Peyer's patch (tissue), 4 donors: ENCODE results near the gene GLIS1.

Source experiments
- CTCF ChIP-seq, 6 experiments: fragments of 450-650 bp in 4 of 6; fragments of 200-600 bp in 2 of 6; sonication (generic) in 1 of 6; IDR thresholded peaks; one replicate each; pipeline ENCODE4 v1.5.1; 2017 to 2019; ENCODE audit warnings: antibody characterized with exemption in 6 of 6, mild to moderate bottlenecking in 3 of 6, moderate library complexity in 1 of 6
- POLR2A ChIP-seq, 2 donors: fragments of 450-650 bp; IDR thresholded peaks; one replicate each; pipeline ENCODE4 v1.5.1; 2017; ENCODE audit warnings: antibody characterized with exemption in 2 of 2, mild to moderate bottlenecking in 2 of 2, moderate library complexity in 2 of 2

DNA sequence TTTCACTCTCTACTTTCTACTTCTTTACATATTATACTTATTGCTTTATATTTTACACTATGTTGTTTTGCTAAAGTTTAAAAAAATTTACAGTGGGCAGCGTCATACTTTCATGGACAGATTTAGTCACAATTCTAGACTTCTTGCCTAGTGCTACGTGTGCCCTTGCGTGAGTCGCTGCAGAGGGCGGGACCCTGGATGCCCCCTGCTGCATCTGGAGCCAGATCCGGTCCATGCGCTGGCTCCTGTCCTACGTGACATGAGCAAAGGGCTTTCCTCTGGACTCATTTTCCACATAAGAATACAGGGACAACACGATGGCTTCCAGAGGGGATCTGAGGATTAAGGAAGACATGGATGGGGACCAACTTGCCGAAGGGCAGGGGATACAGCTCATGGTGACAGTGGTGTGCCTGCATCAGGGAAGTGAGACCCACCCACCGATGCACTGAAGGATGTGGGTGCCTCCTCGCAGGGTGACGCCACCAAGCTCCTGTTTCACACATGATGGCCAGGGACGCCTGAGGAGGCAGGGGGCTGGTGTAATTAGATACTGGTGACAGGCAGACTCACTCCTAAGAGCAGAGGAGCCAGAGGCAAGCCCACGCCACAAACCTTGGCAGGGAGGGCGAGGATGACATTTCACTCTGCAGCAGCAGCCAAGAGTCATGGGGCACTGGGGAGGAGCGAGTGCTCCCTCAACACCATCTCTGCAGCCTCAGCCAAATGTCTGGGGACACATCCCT is 193.1 kb downstream of the GLIS1 start:
- TF ChIP-seq CTCF (IDR thresholded peaks at IDR 0.05) (no peak), POLR2A (IDR thresholded peaks at IDR 0.05) (no peak)
